H9 (cell line): ENCODE measurements around the gene MAP6. TPM values are rescaled to one million over a fixed set of nuclear protein-coding genes. Genes with fewer than 3 reads are reported as not detected.

Source experiments
- DNase-seq: peaks from one replicate; pipeline ENCODE4 v3.0.0-alpha.2; 2017
- H2AFZ ChIP-seq: one replicate; pipeline ENCODE4 v1.6.1; 2013; ENCODE audit warnings: mild to moderate bottlenecking, low read length, control low read depth, moderate library complexity
- H2AK5ac ChIP-seq: 2 replicates; pipeline ENCODE4 v1.6.1; 2013; ENCODE audit warnings: low read length, control low read depth, mixed read lengths; ENCODE audit not compliant: insufficient read length
- H2BK120ac ChIP-seq: one replicate; pipeline ENCODE4 v1.6.1; 2013; ENCODE audit warnings: low read depth, mild to moderate bottlenecking, low read length, control low read depth, inconsistent platforms; ENCODE audit not compliant: poor library complexity, severe bottlenecking
- H2BK12ac ChIP-seq: 2 replicates; pipeline ENCODE4 v1.6.1; 2013; ENCODE audit warnings: low read length, control low read depth, mixed read lengths, low read depth; ENCODE audit not compliant: insufficient read length
- H2BK15ac ChIP-seq: 2 replicates; pipeline ENCODE4 v1.6.1; 2013; ENCODE audit warnings: low read depth, low read length, control low read depth
- H2BK20ac ChIP-seq: one replicate; pipeline ENCODE4 v1.6.1; 2013; ENCODE audit warnings: low read depth, mild to moderate bottlenecking, low read length, control low read depth, inconsistent platforms; ENCODE audit not compliant: poor library complexity, severe bottlenecking
- H2BK5ac ChIP-seq: 2 replicates; pipeline ENCODE4 v1.6.1; 2013; ENCODE audit warnings: low read length, control low read depth, mixed read lengths; ENCODE audit not compliant: insufficient read length
- H3K14ac ChIP-seq: 2 replicates; pipeline ENCODE4 v1.6.1; 2013; ENCODE audit warnings: low read length, control low read depth; ENCODE audit not compliant: insufficient read depth
- H3K18ac ChIP-seq: 2 replicates; pipeline ENCODE4 v1.6.1; 2013; ENCODE audit warnings: low read depth, mild to moderate bottlenecking, mixed read lengths, low read length, control low read depth; ENCODE audit not compliant: insufficient read length
- H3K23ac ChIP-seq: 2 replicates; pipeline ENCODE4 v1.6.1; 2013; ENCODE audit warnings: low read length, control low read depth, mixed read lengths, low read depth; ENCODE audit not compliant: insufficient read length
- H3K23me2 ChIP-seq: 2 replicates; pipeline ENCODE4 v1.6.1; 2013; ENCODE audit warnings: low read depth, mild to moderate bottlenecking, mixed read lengths, low read length, control low read depth; ENCODE audit not compliant: insufficient read length, poor library complexity, severe bottlenecking
- H3K27ac ChIP-seq: 2 replicates; pipeline ENCODE4 v1.5.1; 2013; ENCODE audit warnings: low read length, control low read depth, mixed read lengths, low read depth; ENCODE audit not compliant: insufficient read length
- H3K27me3 ChIP-seq: 2 replicates; pipeline ENCODE4 v1.6.1; 2013; ENCODE audit warnings: low read length, control low read depth, inconsistent platforms; ENCODE audit not compliant: insufficient read depth
- H3K4ac ChIP-seq: 2 replicates; pipeline ENCODE4 v1.6.1; 2013; ENCODE audit warnings: low read depth, mild to moderate bottlenecking, control low read depth, inconsistent platforms, low read length, moderate library complexity
- H3K4me1 ChIP-seq: 2 replicates; pipeline ENCODE4 v1.6.1; 2013; ENCODE audit warnings: low read length, control low read depth, inconsistent platforms; ENCODE audit not compliant: insufficient read depth
- H3K4me2 ChIP-seq: 2 replicates; pipeline ENCODE4 v1.6.1; 2013; ENCODE audit warnings: low read length, control low read depth, mixed read lengths; ENCODE audit not compliant: insufficient read length, insufficient read depth
- H3K56ac ChIP-seq: 2 replicates; pipeline ENCODE4 v1.6.1; 2013; ENCODE audit warnings: low read depth, mild to moderate bottlenecking, mixed read lengths, low read length, control low read depth; ENCODE audit not compliant: insufficient read length
- H3K79me1 ChIP-seq: 2 replicates; pipeline ENCODE4 v1.6.1; 2013; ENCODE audit warnings: low read depth, mild to moderate bottlenecking, moderate library complexity, low read length, control low read depth, inconsistent platforms; ENCODE audit not compliant: insufficient read depth, poor library complexity, severe bottlenecking
- H3K79me2 ChIP-seq: 2 replicates; pipeline ENCODE4 v1.6.1; 2013; ENCODE audit warnings: low read length, control low read depth, inconsistent platforms; ENCODE audit not compliant: insufficient read depth
- H3K9ac ChIP-seq: 2 replicates; pipeline ENCODE4 v1.6.1; 2013; ENCODE audit warnings: low read length, control low read depth, mixed read lengths; ENCODE audit not compliant: insufficient read length; ENCODE audit errors: extremely low read depth
- H3K9me3 ChIP-seq: one replicate; pipeline ENCODE4 v1.6.1; 2013; ENCODE audit warnings: low read depth, low read length, inconsistent platforms; ENCODE audit not compliant: control insufficient read depth
- H3T11ph ChIP-seq: one replicate; pipeline ENCODE4 v1.6.1; 2013; ENCODE audit warnings: mild to moderate bottlenecking, low read length, control low read depth, inconsistent platforms
- H4K20me1 ChIP-seq: one replicate; pipeline ENCODE4 v1.6.1; 2013; ENCODE audit not compliant: control insufficient read depth, insufficient read length, insufficient read depth
- H4K5ac ChIP-seq: 2 replicates; pipeline ENCODE4 v1.6.1; 2013; ENCODE audit warnings: low read depth, mild to moderate bottlenecking, mixed read lengths, low read length, control low read depth; ENCODE audit not compliant: insufficient read length
- H4K8ac ChIP-seq: replicated peaks from 2 replicates; pipeline ENCODE4 v1.6.1; 2013; ENCODE audit warnings: low read length, control low read depth, mixed read lengths, low read depth; ENCODE audit not compliant: insufficient read length
- H4K91ac ChIP-seq: 2 replicates; pipeline ENCODE4 v1.6.1; 2013; ENCODE audit warnings: low read depth, mild to moderate bottlenecking, moderate library complexity, mixed read lengths, low read length, control low read depth; ENCODE audit not compliant: insufficient read length
- H3K27ac Mint-ChIP-seq, 3 experiments: 2 replicates in 2 of 3; 3 replicates in 1 of 3; pipeline ENCODE4 v1.8.0; 2020 to 2021; ENCODE audit warnings: mixed read lengths in 3 of 3, mild to moderate bottlenecking in 1 of 3, moderate library complexity in 1 of 3
- H3K27me3 Mint-ChIP-seq: 2 replicates; pipeline ENCODE4 v1.8.0; 2021; ENCODE audit warnings: low read depth, mild to moderate bottlenecking, moderate library complexity, mixed read lengths
- H3K36me3 Mint-ChIP-seq, 3 experiments: 2 replicates in 2 of 3; 3 replicates in 1 of 3; pipeline ENCODE4 v1.8.0; 2020 to 2021; ENCODE audit warnings: low read depth in 3 of 3, mixed read lengths in 3 of 3; ENCODE audit not compliant: insufficient read depth in 1 of 3
- H3K4me1 Mint-ChIP-seq, 2 experiments: 2 replicates each; pipeline ENCODE4 v1.8.0; 2020; ENCODE audit warnings: mixed read lengths in 2 of 2
- H3K4me3 Mint-ChIP-seq, 2 experiments: 2 replicates in 1 of 2; 3 replicates in 1 of 2; pipeline ENCODE4 v1.8.0; 2020 to 2021; ENCODE audit warnings: mild to moderate bottlenecking in 2 of 2, mixed read lengths in 2 of 2, moderate library complexity in 1 of 2
- H3K9me3 Mint-ChIP-seq, 2 experiments: 2 replicates in 1 of 2; 3 replicates in 1 of 2; pipeline ENCODE4 v1.8.0; 2020; ENCODE audit warnings: mild to moderate bottlenecking in 2 of 2, mixed read lengths in 2 of 2, moderate library complexity in 1 of 2
- WGBS: extraction: QIAGEN DNeasy Blood & Tissue Kit; methylation state at CpG from one replicate; pipeline ENCODE4 v1.1.7; 2013; ENCODE audit warnings: missing lambda C conversion rate, low lambda C conversion rate, mixed read lengths; ENCODE audit not compliant: insufficient read length; ENCODE audit errors: extremely low coverage; 5-methylcytosine and 5-hydroxymethylcytosine counted together
- total RNA-seq: library from RNA; stranded (reverse); gene quantifications from 2 replicates; pipeline ENCODE4 v1.2.1, GENCODE V29; 2021
- TF ChIP-seq, protein P1 (sequence below): fragments of 200-600 bp; sonication (generic); conservative IDR thresholded peaks from 3 replicates; pipeline ENCODE4 v1.8.0; 2021; ENCODE audit warnings: antibody characterized with exemption, mild to moderate bottlenecking

MAP6 gene
- total RNA-seq, 1 experiment from 2014 or later = 0.77 TPM

DNA sequence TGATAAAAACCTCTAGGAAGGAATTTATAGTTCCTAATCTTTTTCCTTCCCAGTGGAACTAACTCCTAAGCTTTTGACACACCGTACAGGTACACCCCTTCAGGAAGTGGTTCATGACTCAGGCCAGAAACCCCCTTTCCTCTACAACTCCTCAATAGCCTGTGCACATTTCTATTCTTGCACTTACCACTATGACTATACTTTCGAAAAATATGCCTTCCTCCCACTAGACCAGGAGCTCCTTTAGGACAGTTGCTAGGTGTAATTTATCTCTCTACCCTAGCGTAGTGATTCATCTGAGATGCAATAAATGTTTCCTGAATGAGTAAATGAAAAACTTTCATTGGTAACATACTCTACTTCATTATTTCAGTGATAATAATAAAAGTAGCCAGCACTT is 14.5 kb downstream of the MAP6 start:
- Mint-ChIP-seq H3K4me1 (peaks cover 2 to 13% of the 10 kb centered on the region in 2 experiments; a peak in 3 of 4 replicates), H3K36me3 (no peaks in the 10 kb centered on the region), H3K27ac (no peak overlapping the region), H3K9me3 (no peaks in the 10 kb centered on the region), H3K27me3 (peaks cover 13% of the 10 kb centered on the region), H3K4me3 (no peak overlapping the region)
- Histone ChIP-seq H3K79me2 (no peaks in the 10 kb centered on the region), H2AFZ (no peak overlapping the region), H4K20me1 (no peaks in the 10 kb centered on the region), H3K4ac (no peak overlapping the region), H4K8ac (no peak overlapping the region), H3K4me2 (no peak overlapping the region), H3K18ac (no peak overlapping the region), H3K23ac (no peak overlapping the region), H2BK12ac (no peak overlapping the region), H2AK5ac (no peak overlapping the region), H3K27me3 (no peaks in the 10 kb centered on the region), H2BK5ac (no peak overlapping the region), H3K9ac (no peak overlapping the region), H2BK120ac (no peak overlapping the region), H3K23me2 (no peaks in the 10 kb centered on the region), H3K9me3 (no peaks in the 10 kb centered on the region), H2BK15ac (no peak overlapping the region), H2BK20ac (no peak overlapping the region), H4K5ac (no peak overlapping the region), H3K56ac (no peak overlapping the region), H3K14ac (no peak overlapping the region), H3K27ac (no peak overlapping the region), H4K91ac (no peak overlapping the region), H3K79me1 (no peaks in the 10 kb centered on the region), H3K4me1 (no peaks in the 10 kb centered on the region), H3T11ph (no peak overlapping the region)
- WGBS = no CpG with 5 or more reads among the region's 3 CpGs
- DNase-seq = no peak
- TF ChIP-seq, protein P1, sequence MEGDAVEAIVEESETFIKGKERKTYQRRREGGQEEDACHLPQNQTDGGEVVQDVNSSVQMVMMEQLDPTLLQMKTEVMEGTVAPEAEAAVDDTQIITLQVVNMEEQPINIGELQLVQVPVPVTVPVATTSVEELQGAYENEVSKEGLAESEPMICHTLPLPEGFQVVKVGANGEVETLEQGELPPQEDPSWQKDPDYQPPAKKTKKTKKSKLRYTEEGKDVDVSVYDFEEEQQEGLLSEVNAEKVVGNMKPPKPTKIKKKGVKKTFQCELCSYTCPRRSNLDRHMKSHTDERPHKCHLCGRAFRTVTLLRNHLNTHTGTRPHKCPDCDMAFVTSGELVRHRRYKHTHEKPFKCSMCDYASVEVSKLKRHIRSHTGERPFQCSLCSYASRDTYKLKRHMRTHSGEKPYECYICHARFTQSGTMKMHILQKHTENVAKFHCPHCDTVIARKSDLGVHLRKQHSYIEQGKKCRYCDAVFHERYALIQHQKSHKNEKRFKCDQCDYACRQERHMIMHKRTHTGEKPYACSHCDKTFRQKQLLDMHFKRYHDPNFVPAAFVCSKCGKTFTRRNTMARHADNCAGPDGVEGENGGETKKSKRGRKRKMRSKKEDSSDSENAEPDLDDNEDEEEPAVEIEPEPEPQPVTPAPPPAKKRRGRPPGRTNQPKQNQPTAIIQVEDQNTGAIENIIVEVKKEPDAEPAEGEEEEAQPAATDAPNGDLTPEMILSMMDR = no peak
